Esophagus squamous epithelium (tissue), 4 donors: ENCODE results near the gene MIER3.

Experiments
- POLR2A ChIP-seq, 4 donors: fragments of 450-650 bp; IDR thresholded peaks; one replicate each; pipeline ENCODE4 v1.6.1; 2017; ENCODE audit warnings: antibody characterized with exemption in 4 of 4, mild to moderate bottlenecking in 4 of 4, moderate library complexity in 3 of 4
- TF ChIP-seq, protein P1 (sequence below), 6 experiments: fragments of 450-650 bp in 4 of 6; fragments of 200-600 bp in 2 of 6; sonication (generic) in 2 of 6; IDR thresholded peaks; one replicate each; pipeline ENCODE4 v1.5.1; 2016 to 2019; ENCODE audit warnings: antibody characterized with exemption in 6 of 6, mild to moderate bottlenecking in 4 of 6, moderate library complexity in 4 of 6

DNA sequence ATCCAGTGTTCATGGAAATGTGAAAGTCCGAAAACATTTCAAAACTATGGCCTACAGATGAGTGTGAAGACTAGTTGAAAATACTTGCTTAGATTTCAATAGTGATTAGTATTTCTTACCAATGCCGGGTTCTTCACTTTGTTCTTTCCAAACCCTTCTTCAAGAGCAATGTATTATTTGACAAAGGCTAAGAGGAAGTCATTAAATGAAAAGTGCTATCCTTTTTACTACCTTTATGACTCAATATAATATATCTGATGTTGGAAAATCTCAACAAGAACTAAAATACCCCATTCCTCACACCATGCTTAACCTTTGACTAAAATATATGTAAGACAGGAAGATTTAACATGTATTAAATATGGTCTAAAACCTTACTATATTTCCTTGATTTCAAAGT is 6.7 kb upstream of the MIER3 start:
- TF ChIP-seq, protein P1, sequence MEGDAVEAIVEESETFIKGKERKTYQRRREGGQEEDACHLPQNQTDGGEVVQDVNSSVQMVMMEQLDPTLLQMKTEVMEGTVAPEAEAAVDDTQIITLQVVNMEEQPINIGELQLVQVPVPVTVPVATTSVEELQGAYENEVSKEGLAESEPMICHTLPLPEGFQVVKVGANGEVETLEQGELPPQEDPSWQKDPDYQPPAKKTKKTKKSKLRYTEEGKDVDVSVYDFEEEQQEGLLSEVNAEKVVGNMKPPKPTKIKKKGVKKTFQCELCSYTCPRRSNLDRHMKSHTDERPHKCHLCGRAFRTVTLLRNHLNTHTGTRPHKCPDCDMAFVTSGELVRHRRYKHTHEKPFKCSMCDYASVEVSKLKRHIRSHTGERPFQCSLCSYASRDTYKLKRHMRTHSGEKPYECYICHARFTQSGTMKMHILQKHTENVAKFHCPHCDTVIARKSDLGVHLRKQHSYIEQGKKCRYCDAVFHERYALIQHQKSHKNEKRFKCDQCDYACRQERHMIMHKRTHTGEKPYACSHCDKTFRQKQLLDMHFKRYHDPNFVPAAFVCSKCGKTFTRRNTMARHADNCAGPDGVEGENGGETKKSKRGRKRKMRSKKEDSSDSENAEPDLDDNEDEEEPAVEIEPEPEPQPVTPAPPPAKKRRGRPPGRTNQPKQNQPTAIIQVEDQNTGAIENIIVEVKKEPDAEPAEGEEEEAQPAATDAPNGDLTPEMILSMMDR (IDR thresholded peaks at IDR 0.05): no peak
- TF ChIP-seq POLR2A (IDR thresholded peaks at IDR 0.05): no peak
